Activated naive CD8-positive, alpha-beta T cell treated with anti-CD3 and anti-CD28 coated beads, Interleukin-2, amount 50 U/mL, for 16 hours (primary cell): ENCODE measurements around the gene AFAP1L1.
A peak's percentile ranks its signal among the peaks of the same experiment; 100 is the strongest.

Experiments used
- DNase-seq: peaks from one replicate; pipeline ENCODE4 v3.0.0-alpha.2; 2020; ENCODE audit warnings: low read depth, low spot score

The AFAP1L1 gene

GRCh38 chr5:149314571-149315111 is 43.0 kb downstream of the AFAP1L1 start:
- no peak for DNase-seq

DNA sequence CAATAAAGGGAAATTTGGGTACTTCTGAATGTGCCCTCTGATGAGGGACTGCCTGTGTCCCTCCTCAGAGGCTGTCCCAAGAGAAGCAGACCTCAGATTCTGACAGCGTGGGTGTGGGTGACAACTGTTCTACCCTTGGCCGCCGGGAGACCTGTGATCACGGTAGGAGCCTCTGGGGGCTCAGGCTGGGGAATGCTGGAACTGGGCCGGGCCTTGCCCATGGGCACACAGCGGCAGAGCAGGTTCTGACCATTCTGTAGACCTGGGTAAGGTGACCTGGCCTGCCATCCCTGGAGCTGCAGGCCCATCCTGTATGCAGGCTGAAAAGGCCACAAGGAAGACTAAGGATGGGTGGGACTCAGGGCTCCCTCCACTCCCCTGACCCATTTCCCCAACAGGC is 44.1 kb downstream of the AFAP1L1 start:
- no peak for DNase-seq

DNA sequence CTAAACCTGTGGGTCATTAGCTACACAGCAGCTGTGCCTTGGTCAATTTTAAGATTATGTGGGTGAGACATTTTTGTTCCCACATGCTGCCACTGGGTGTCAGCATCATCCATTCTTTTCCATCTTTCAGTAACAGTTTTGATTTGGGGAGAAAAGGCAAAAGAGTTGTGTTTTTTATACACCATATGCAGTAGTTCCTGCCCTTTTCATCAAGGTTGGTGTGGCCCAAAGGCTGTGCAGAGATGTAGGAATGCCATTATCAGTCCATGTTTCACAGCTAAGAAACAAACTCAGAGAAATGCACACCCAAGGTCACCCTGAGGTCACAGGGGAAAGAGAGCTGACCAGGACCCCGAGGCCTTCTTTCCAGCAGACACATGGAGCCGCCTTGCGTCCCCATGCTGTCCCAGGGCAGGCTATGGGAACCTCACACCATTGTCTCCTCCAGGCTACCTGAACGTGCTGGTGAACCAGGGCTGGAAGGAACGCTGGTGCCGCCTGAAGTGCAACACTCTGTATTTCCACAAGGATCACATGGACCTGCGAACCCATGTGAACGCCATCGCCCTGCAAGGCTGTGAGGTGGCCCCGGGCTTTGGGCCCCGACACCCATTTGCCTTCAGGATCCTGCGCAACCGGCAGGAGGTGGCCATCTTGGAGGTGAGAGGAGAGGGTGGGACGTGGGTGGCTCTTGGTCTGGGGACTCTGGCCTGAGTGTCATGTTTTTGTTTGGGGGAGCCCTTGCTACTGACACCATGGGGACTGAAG is 45.8 kb downstream of the AFAP1L1 start:
- DNase-seq = no peak

- DNase-seq = no peak
Observed at GRCh38 chr5:149319174-149319573, 47.5 kb downstream of the AFAP1L1 start.

DNA sequence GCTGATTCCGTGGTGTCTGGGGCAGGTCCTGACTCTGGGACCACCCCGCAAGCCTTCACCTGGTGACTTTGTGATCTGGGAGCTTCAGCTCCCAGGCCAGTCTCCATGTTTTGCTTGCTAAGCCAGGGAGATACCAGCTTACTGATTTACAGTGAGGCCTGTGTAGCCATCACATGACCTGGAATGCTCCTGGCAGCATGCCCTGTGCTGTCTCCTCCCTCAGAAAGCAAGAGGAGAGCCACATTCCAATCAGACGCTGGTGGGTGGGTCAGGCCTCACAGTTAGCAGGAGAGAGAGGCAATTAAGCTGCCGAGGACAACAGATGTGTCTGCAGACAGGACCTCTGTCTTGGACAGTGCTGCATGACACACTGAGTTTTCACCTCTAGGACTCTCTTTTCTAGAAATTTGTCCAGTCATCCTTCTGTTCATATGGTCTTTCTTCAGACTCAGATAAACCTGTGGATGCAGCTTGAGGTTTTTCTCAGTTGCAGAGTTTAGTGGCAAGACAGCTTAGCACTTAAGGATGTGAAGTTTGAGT is 49.2 kb downstream of the AFAP1L1 start:
- no peak for DNase-seq

GRCh38 chr5:149322518-149322917 is 50.9 kb downstream of the AFAP1L1 start:
- no peak for DNase-seq

GRCh38 chr5:149323210-149323609 is 51.6 kb downstream of the AFAP1L1 start:
- DNase-seq = no peak

DNA sequence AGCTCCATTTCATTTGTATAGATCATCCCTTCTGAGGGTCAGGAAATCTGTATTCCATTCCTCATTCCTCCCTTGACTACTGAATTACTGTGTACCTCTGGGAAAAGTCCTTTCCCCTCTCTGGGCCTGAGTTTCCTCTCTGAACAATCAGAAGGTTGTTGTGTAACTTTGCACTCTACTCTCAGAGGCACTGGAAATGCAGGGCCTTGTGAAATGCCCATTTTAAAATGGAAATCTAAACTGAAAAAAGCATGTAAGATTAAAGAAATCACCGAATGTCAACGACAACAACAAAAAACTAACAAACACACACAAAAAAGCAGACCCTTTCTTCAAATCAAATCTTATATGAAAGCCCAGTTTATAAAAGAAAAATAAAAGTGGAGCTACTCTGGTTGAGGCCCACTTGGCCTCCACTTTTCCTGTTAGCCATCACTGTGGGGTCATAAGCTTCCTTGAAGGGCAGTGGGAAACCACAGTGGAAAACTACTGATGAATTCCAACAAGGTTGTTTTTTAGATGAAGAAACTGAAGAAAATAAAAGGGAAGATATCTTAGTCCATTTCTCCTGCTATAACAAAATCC is 52.1 kb downstream of the AFAP1L1 start:
- no peak for DNase-seq

DNA sequence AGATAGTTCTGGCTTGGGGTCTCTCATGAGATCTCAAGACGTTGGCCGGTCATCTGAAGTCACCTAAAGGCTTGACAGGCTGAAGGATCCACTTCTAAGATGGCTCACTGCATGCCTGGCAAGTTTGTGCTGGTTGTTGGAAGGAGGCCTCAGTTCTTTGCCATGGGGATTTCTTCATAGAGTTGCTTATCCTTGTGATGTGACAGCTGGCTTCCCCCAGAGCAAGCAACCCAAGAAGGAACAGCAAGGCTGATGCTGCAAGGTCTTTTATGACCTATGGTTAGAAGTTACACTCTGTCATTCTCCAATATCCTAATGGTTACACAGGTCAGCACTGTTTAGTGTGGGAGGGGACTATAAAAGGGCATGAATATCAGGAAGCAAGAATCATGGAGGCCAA is 53.0 kb downstream of the AFAP1L1 start:
- no peak for DNase-seq

DNA sequence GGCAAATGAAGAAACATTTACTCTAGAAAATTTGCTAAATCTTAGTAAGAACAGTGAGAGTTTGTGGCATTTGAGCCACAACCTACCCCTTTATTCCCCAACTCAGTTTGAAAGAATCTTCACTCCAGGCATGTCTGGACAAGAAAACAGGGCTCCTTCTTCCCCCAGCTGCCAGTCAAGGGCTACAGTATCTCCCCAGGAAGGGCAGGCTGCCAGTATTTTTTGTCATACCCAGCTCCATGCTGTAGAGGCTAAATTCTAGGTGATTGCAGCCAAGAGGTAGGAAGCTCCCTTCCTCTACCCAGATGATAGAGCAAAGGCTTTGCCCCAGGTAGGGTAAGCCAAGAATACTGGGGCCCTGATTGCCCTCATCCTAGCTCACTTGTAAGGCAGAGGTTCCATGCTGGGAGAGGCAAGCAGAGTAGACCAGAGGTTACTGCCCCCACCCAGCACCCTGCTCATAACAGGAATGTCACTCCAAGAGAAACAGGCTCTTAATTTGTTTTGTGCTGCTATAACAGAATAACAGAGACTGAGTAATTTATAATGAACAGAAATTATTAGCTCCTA is 53.6 kb downstream of the AFAP1L1 start:
- DNase-seq = no peak

DNA sequence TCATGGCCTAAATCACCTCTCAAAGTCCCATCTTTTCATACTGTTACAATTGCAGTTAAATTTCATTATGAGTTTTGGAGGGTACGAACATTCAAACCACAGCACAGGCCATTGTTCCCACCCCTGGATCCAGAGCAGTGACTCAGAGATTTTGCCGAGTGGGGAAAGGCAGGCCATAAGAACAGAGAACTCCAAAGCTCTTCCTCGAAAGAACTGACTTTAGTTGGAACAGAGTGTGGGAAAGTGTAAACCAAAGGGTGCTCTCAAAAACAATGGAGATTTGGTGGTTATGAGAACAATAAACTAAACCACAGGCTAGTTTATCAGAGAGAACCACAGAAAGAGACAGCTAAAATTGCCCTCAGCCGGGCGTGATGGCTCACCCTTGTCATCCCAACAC is 54.2 kb downstream of the AFAP1L1 start:
- no peak for DNase-seq

DNA sequence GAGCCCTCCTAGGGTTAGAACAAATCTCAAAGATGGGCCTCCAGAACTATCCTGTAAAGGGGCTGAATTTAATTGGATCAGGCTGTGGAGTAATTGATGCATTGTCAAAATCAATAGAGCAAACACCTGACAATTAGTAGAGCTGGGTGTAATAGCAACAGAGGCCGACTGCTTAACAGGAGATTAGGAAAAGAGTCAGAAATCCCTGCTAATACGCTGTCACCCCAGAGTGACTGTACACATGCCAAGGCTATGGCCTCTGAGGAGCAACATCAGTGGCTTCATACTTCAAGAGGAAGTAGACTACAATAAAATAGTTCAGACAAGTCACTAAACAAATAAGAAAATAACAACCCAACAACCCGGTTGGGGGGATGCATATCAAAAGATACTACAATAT is 55.0 kb downstream of the AFAP1L1 start:
- DNase-seq = no peak

- no peak for DNase-seq
Observed at GRCh38 chr5:149328177-149328576, 56.5 kb downstream of the AFAP1L1 start.

DNA sequence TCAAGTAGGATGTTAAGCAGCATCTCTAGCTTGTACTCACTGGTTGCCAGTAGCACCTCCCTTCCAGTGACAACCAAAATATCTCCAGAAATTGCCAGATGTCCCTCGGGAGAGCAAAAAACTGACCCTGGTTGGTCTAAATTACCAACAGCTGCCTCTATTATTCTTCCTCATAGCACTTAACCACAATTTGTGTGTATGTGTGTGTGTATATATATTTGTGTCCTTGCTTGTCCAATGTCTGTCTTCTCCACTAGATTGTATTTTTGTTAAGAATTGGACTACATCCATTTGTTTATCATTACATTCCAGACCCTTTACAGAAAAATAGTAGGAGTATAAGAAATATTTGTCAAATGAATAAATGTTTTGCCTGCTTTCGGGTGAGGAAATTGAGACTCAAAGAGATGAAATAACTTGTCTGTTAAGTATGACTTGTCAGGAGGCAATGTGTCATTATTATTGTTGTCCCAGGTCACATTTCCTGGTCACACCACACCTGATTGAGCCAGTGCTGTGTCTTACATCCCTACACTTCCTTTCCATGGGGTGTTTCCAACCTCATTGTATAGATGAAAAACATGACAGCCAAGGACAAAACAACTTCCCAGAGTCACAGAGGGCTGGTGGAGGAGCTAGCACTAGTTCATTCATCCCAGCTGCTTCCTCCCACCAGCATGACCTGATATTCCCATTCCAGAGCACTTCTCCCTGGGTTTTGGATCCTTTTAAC is 62.2 kb downstream of the AFAP1L1 start:
- no peak for DNase-seq

DNA sequence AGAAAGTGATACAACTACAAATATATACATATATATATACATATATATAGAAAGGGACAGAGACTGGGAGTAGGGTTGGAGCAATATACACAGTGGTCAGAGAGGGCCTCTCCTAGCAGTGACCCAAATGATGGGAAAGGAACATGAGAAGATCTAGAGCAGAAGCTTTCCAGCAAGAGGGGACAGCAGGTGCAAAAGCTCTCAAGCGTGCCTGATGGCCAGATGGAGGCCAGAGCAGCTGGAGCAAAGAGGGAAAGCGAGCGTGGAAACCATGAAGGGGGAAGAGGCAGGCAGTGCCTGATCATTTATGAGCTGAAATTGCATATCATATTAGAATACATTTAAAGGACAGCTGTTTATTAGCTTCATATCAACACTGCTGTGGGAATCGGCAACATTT is 66.1 kb downstream of the AFAP1L1 start:
- DNase-seq = no peak

DNA sequence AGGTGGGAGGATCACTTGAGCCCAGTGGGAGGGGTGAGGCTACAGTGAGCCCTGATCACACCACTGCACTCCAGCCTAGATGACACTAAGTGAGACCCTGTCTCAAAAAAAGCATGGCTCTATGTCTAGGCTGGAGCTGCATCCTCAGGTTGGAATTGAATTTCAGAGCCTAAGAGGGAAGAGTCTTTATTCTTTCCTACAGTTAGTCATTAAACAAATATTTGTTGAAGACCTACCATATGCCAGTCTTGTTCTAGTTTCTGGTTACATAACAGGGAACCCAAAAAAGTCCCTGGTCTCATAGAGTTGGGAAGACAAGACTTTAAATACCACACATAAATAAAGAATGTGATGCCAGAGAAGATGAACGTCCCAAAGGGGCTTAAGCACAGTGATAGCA is 66.7 kb downstream of the AFAP1L1 start:
- DNase-seq = no peak

- no peak for DNase-seq
Observed at GRCh38 chr5:149340920-149341319, 69.3 kb downstream of the AFAP1L1 start.

GRCh38 chr5:149341876-149342275 is 70.2 kb downstream of the AFAP1L1 start:
- no peak for DNase-seq

- no peak for DNase-seq
Observed at GRCh38 chr5:149344151-149344550, 72.5 kb downstream of the AFAP1L1 start.

GRCh38 chr5:149345147-149345891 is 73.7 kb downstream of the AFAP1L1 start, which contains the start of gene GRPEL2:
Gene GRPEL2, plus strand, starts transcription at chr5:149345499. Its CDS starts 41 bp downstream, at chr5:149345540.
- DNase-seq = peak; percentile 82

GRCh38 chr5:149345892-149346222 is 74.2 kb downstream of the AFAP1L1 start:
- no peak for DNase-seq
